Hepatocyte (in vitro differentiated cells): Measurements from ENCODE around the gene B3GNT4. TPM values are rescaled to one million over a fixed set of nuclear protein-coding genes. Genes with fewer than 3 reads are reported as not detected.

Experiments used
- DNase-seq: peaks from one replicate; pipeline ENCODE4 v3.0.0-alpha.2; 2016; ENCODE audit warnings: low spot score
- H2AFZ ChIP-seq: fragments of 200-600 bp; sonication (generic); 2 replicates; pipeline ENCODE4 v1.6.0; 2016; ENCODE audit warnings: antibody characterized with exemption, mild to moderate bottlenecking
- H3K27ac ChIP-seq: fragments of 200-600 bp; sonication (generic); 2 replicates; pipeline ENCODE4 v1.5.1; 2016; ENCODE audit warnings: mild to moderate bottlenecking
- H3K27me3 ChIP-seq: fragments of 200-600 bp; sonication (generic); 2 replicates; pipeline ENCODE4 v1.6.1; 2016
- H3K36me3 ChIP-seq: fragments of 200-600 bp; sonication (generic); replicated peaks from 2 replicates; pipeline ENCODE4 v1.5.1; 2016; ENCODE audit warnings: low read depth; ENCODE audit not compliant: insufficient read depth
- H3K4me1 ChIP-seq: fragments of 200-600 bp; sonication (generic); 2 replicates; pipeline ENCODE4 v1.5.1; 2016; ENCODE audit warnings: mild to moderate bottlenecking, moderate library complexity; ENCODE audit not compliant: insufficient read depth
- H3K4me2 ChIP-seq: fragments of 200-600 bp; sonication (generic); 2 replicates; pipeline ENCODE4 v1.6.0; 2016
- H3K4me3 ChIP-seq: fragments of 200-600 bp; sonication (generic); 2 replicates; pipeline ENCODE4 v1.5.1; 2016; ENCODE audit warnings: mild to moderate bottlenecking
- H3K79me2 ChIP-seq: fragments of 200-600 bp; sonication (generic); 2 replicates; pipeline ENCODE4 v1.6.0; 2017; ENCODE audit warnings: mild to moderate bottlenecking
- H3K9me2 ChIP-seq: fragments of 200-600 bp; sonication (generic); replicated peaks from 2 replicates; pipeline ENCODE4 v1.6.0; 2017; ENCODE audit warnings: mild to moderate bottlenecking; ENCODE audit not compliant: insufficient read depth
- H3K9me3 ChIP-seq: fragments of 200-600 bp; sonication (generic); 2 replicates; pipeline ENCODE4 v1.5.1; 2016; ENCODE audit warnings: low read depth, mild to moderate bottlenecking
- H4K20me1 ChIP-seq: fragments of 200-600 bp; sonication (generic); 2 replicates; pipeline ENCODE4 v1.6.0; 2016; ENCODE audit warnings: mild to moderate bottlenecking; ENCODE audit not compliant: insufficient read depth, poor library complexity, severe bottlenecking
- CTCF ChIP-seq: fragments of 200-600 bp; sonication (generic); IDR thresholded peaks from 2 replicates; pipeline ENCODE4 v1.5.1; 2016; ENCODE audit warnings: antibody characterized with exemption, mild to moderate bottlenecking; ENCODE audit not compliant: poor library complexity
- EZH2 ChIP-seq: fragments of 200-600 bp; sonication (generic); IDR thresholded peaks from 2 replicates; pipeline ENCODE4 v1.6.1; 2016; ENCODE audit warnings: antibody characterized with exemption, mild to moderate bottlenecking, borderline replicate concordance
- EZH2phosphoT487 ChIP-seq: fragments of 200-600 bp; sonication (generic); IDR thresholded peaks from one replicate; pipeline ENCODE4 v1.6.1; 2018; ENCODE audit warnings: antibody characterized with exemption, mild to moderate bottlenecking, low read depth, moderate library complexity; ENCODE audit not compliant: unreplicated experiment, severe bottlenecking
- WGBS: methylation state at CpG from one replicate; pipeline ENCODE4 v1.1.6; 2016; ENCODE audit warnings: low lambda C conversion rate; ENCODE audit errors: missing lambda C conversion rate; 5-methylcytosine and 5-hydroxymethylcytosine counted together
- polyA plus RNA-seq: library from polyadenylated mRNA; unstranded; fragments of >200 nt; fragmentation: Nextera tagmentation; extraction: Ambion mirVana; gene quantifications from 2 replicates; pipeline ENCODE4 v1.2.1, GENCODE V29; 2016
- total RNA-seq: library from RNA; depleted of rRNA; stranded (reverse); fragments of >200 nt; gene quantifications from 2 replicates; pipeline ENCODE4 v1.2.3, GENCODE V29; 2014

B3GNT4 gene
- total and polyA plus RNA-seq, 2 experiments from 2014 or later, result 0.13 to 1.0 TPM

- 96% methylated on average over 1 of the region's 1 CpG for WGBS
Observed at GRCh38 chr12:122216445-122216844, 12.9 kb downstream of the B3GNT4 start.

GRCh38 chr12:122225683-122226365, 22.3 kb downstream of the B3GNT4 start, which contains the start of gene DIABLO:
Gene DIABLO, minus strand, starts transcription at chr12:122226052. Its CDS starts 38 bp downstream, at chr12:122226014.
- Histone ChIP-seq H3K27me3 (no peaks in the 10 kb centered on the region), H3K9me2 (no peaks in the 10 kb centered on the region), H2AFZ (peak within 1 kb of the TSS; percentile 59), H4K20me1 (peaks cover 9% of the 10 kb centered on the region), H3K36me3 (no peaks in the 10 kb centered on the region), H3K9me3 (no peaks in the 10 kb centered on the region), H3K4me1 (peaks cover 12% of the 10 kb centered on the region), H3K4me2 (peak within 1 kb of the TSS; percentile 90), H3K79me2 (peaks cover 43% of the 10 kb centered on the region), H3K4me3 (peak within 1 kb of the TSS; percentile 34), H3K27ac (peak within 1 kb of the TSS; percentile 97)
- no peak for TF ChIP-seq EZH2
- no peak for TF ChIP-seq EZH2phosphoT487
- no peak for TF ChIP-seq CTCF
- DNase-seq, result peak; percentile 100
- under 1% methylated on average over 51 of the region's 74 CpGs for WGBS

More at GRCh38 chr12:122216445-122216844, 12.9 kb downstream of the B3GNT4 start:
- peaks cover 9% of the 10 kb centered on the region for H4K20me1 ChIP-seq
- H2AFZ ChIP-seq, result no peak overlapping the region
- no peaks in the 10 kb centered on the region for H3K9me3 ChIP-seq
- no peaks in the 10 kb centered on the region for H3K36me3 ChIP-seq
- no peaks in the 10 kb centered on the region for H3K9me2 ChIP-seq
- DNase-seq, result no peak
- H3K79me2 ChIP-seq, result peaks cover 31% of the 10 kb centered on the region
- no peaks in the 10 kb centered on the region for H3K27me3 ChIP-seq
- no peak overlapping the region for H3K4me3 ChIP-seq
- H3K27ac ChIP-seq, result no peak overlapping the region
- H3K4me1 ChIP-seq, result no peaks in the 10 kb centered on the region
- TF ChIP-seq CTCF (no peak), EZH2phosphoT487 (no peak), EZH2 (no peak)
- no peak overlapping the region for H3K4me2 ChIP-seq

GRCh38 chr12:122226366-122227125, 23.0 kb downstream of the B3GNT4 start:
- H3K4me1 ChIP-seq, result peaks cover 12% of the 10 kb centered on the region
- 44% methylated on average over 26 of the region's 55 CpGs for WGBS
- H3K27ac ChIP-seq, result no peak overlapping the region
- H3K9me3 ChIP-seq, result no peaks in the 10 kb centered on the region
- H4K20me1 ChIP-seq, result peaks cover 9% of the 10 kb centered on the region
- H3K9me2 ChIP-seq, result no peaks in the 10 kb centered on the region
- no peak overlapping the region for H3K4me3 ChIP-seq
- H3K36me3 ChIP-seq, result no peaks in the 10 kb centered on the region
- H3K27me3 ChIP-seq, result no peaks in the 10 kb centered on the region
- H2AFZ ChIP-seq, result no peak overlapping the region
- TF ChIP-seq CTCF (no peak), EZH2 (no peak), EZH2phosphoT487 (no peak)
- peak overlapping the region; percentile 74 for H3K4me2 ChIP-seq
- DNase-seq, result no peak
- peaks cover 36% of the 10 kb centered on the region for H3K79me2 ChIP-seq
